HCT116 (cell line): ENCODE data around the gene NXN. TPM values are rescaled to one million over a fixed set of nuclear protein-coding genes. Genes with fewer than 3 reads are reported as not detected.
"Not testable (repeated sequence)": the region's sequence is repeated elsewhere in the genome, so short reads cannot be mapped to it uniquely, and the experiment has no call there.

Experiments used
- ATAC-seq: fragments of 200-7000 bp; cut with Tn5 transposase; 2 replicates; pipeline ENCODE4 v1.9.1; 2020; ENCODE audit warnings: mild to moderate bottlenecking, moderate library complexity
- BruUV-seq: library from RNA; stranded (reverse); fragments of 400-500 nt; replicated peaks from 2 replicates; lab custom pipeline; 2021; lab: Mats Ljungman, UMichigan
- CTCF ChIA-PET: fragments of 300-600 bp; sonication (Branson Sonifier 250); formaldehyde crosslinking; loops from one replicate; lab custom pipeline; 2021; ENCODE audit warnings: antibody characterized with exemption; lab: Charles Lee
- POLR2A ChIA-PET: fragments of 300-600, 350-600 bp; sonication (Branson Sonifier 250); formaldehyde crosslinking; loops from one replicate; lab custom pipeline; 2021; ENCODE audit warnings: antibody characterized with exemption; lab: Charles Lee
- RAD21 ChIA-PET, 2 experiments: fragments of 300-600 bp; sonication (Branson Sonifier 250); formaldehyde crosslinking; loops; one replicate each; lab custom pipeline; 2023; ENCODE audit warnings: low total read pairs in 2 of 2; ENCODE audit not compliant: uncharacterized antibody in 2 of 2, unreplicated experiment in 2 of 2, low non-redundant PET in 1 of 2; lab: Charles Lee
- DNase-seq: peaks from one replicate; pipeline ENCODE4 v3.0.0-alpha.2; 2010; ENCODE audit warnings: low read depth, low spot score
- H2AFZ ChIP-seq: fragments of 200-600 bp; shearing (Covaris generic), sonication (generic); 2 replicates; pipeline ENCODE4 v1.6.1; 2017; ENCODE audit warnings: low read depth, mixed run types, mixed read lengths, antibody characterized with exemption, low read length; ENCODE audit not compliant: poor library complexity, severe bottlenecking
- H3K27ac ChIP-seq: 2 replicates; pipeline ENCODE4 v1.5.1; 2012; ENCODE audit warnings: low read depth, low read length
- H3K27me3 ChIP-seq: fragments of 200-600 bp; sonication (generic); 2 replicates; pipeline ENCODE4 v1.6.1; 2016; ENCODE audit warnings: mixed run types, low read length, mixed read lengths; ENCODE audit not compliant: insufficient read depth
- H3K36me3 ChIP-seq, 2 experiments: fragments of 200-500 bp in 1 of 2; fragments of 200-600 bp in 1 of 2; sonication (Bioruptor generic) in 1 of 2; sonication (generic) in 1 of 2; 2 replicates each; pipeline versions ENCODE4 v1.5.1 to v1.6.1; 2014 to 2016; ENCODE audit warnings: low read length in 2 of 2, inconsistent platforms in 1 of 2, mixed read lengths in 1 of 2, mixed run types in 1 of 2; ENCODE audit not compliant: insufficient read depth in 2 of 2, control insufficient read depth in 1 of 2
- H3K4me1 ChIP-seq, 2 experiments: fragments of 200-600 bp in 1 of 2; sonication (generic) in 1 of 2; 2 replicates each; pipeline versions ENCODE4 v1.5.1 to v1.6.1; 2012 to 2017; ENCODE audit warnings: low read length in 2 of 2, inconsistent platforms in 1 of 2, mild to moderate bottlenecking in 1 of 2, mixed read lengths in 1 of 2, mixed run types in 1 of 2, moderate library complexity in 1 of 2; ENCODE audit not compliant: insufficient read depth in 2 of 2, control insufficient read depth in 1 of 2
- H3K4me2 ChIP-seq: fragments of 200-600 bp; sonication (generic); 2 replicates; pipeline ENCODE4 v1.6.1; 2017; ENCODE audit warnings: mixed run types, low read length, mixed read lengths
- H3K4me3 ChIP-seq, 2 experiments: fragments of 200-600 bp in 1 of 2; sonication (generic) in 1 of 2; replicated peaks in 1 of 2; 2 replicates each; pipeline ENCODE4 v1.5.1; 2011 to 2016; ENCODE audit warnings: low read length in 2 of 2, control low read depth in 1 of 2, low read depth in 1 of 2, mild to moderate bottlenecking in 1 of 2, mixed read lengths in 1 of 2, mixed run types in 1 of 2
- H3K79me2 ChIP-seq: fragments of 200-600 bp; sonication (generic); 2 replicates; pipeline ENCODE4 v1.6.1; 2017; ENCODE audit warnings: mild to moderate bottlenecking, mixed run types, low read length, moderate library complexity, mixed read lengths; ENCODE audit not compliant: insufficient read depth
- H3K9ac ChIP-seq: fragments of 200-600 bp; sonication (generic); 2 replicates; pipeline ENCODE4 v1.6.1; 2016; ENCODE audit warnings: low read length, mixed read lengths
- H3K9me2 ChIP-seq: fragments of 200-600 bp; sonication (generic), shearing (Covaris generic); 2 replicates; pipeline ENCODE4 v1.6.1; 2017; ENCODE audit warnings: mixed run types, mild to moderate bottlenecking, moderate library complexity; ENCODE audit not compliant: insufficient read depth
- H3K9me3 ChIP-seq, 2 experiments: fragments of 200-500 bp in 1 of 2; fragments of 200-600 bp in 1 of 2; sonication (Bioruptor generic) in 1 of 2; sonication (generic) in 1 of 2; 2 replicates each; pipeline ENCODE4 v1.6.1; 2014 to 2017; ENCODE audit warnings: low read length in 2 of 2, mixed read lengths in 2 of 2, inconsistent platforms in 1 of 2, low read depth in 1 of 2, mild to moderate bottlenecking in 1 of 2, mixed run types in 1 of 2, moderate library complexity in 1 of 2; ENCODE audit not compliant: control insufficient read depth in 1 of 2, insufficient read depth in 1 of 2
- H4K20me1 ChIP-seq: fragments of 200-600 bp; sonication (generic), shearing (Covaris generic); 2 replicates; pipeline ENCODE4 v1.6.1; 2017; ENCODE audit warnings: mixed run types, mild to moderate bottlenecking, moderate library complexity; ENCODE audit not compliant: insufficient read depth
- ATF3 ChIP-seq: IDR thresholded peaks from 2 replicates; pipeline ENCODE4 v1.6.1; 2012
- EGR1 ChIP-seq: IDR thresholded peaks from 2 replicates; pipeline ENCODE4 v1.6.1; 2012; ENCODE audit warnings: low read depth
- FOSL1 ChIP-seq: IDR thresholded peaks from 2 replicates; pipeline ENCODE4 v1.6.1; 2012; ENCODE audit warnings: low read depth
- POLR2AphosphoS5 ChIP-seq: IDR thresholded peaks from 2 replicates; pipeline ENCODE4 v1.6.1; 2011; ENCODE audit warnings: mild to moderate bottlenecking, low read depth, low read length, moderate library complexity
- SP1 ChIP-seq: IDR thresholded peaks from 2 replicates; pipeline ENCODE4 v1.6.1; 2012; ENCODE audit warnings: low read depth
- TCF7L2 ChIP-seq: IDR thresholded peaks from 2 replicates; pipeline ENCODE4 v1.7.0; 2011; ENCODE audit warnings: borderline replicate concordance, inconsistent platforms; ENCODE audit not compliant: insufficient read depth, insufficient read length; ENCODE audit errors: extremely low read depth
- YY1 ChIP-seq: IDR thresholded peaks from 2 replicates; pipeline ENCODE4 v1.6.1; 2011; ENCODE audit warnings: low read length, low read depth, moderate library complexity, mild to moderate bottlenecking; ENCODE audit not compliant: insufficient replicate concordance; ENCODE audit errors: extremely low read depth
- ZFX ChIP-seq: fragments of 450-650 bp; IDR thresholded peaks from 2 replicates; pipeline ENCODE4 v1.6.1; 2017
- intact Hi-C: fragments of 100-400 bp; cut with micrococcal nuclease; formaldehyde crosslinking; loops from 2 replicates; pipeline ENCODE4 v1.10.0; 2022
- total RNA-seq: library from RNA; stranded (reverse); gene quantifications from one replicate; pipeline ENCODE4 v1.2.1, GENCODE V29; 2021; ENCODE audit not compliant: unreplicated experiment
- TF ChIP-seq, protein P1 (sequence below): IDR thresholded peaks from 2 replicates; pipeline ENCODE4 v1.6.1; 2011; ENCODE audit warnings: mild to moderate bottlenecking, low read length, moderate library complexity; ENCODE audit not compliant: insufficient replicate concordance; ENCODE audit errors: extremely low read depth

Gene NXN
- total RNA-seq, 1 experiment from 2014 or later, result 83.7 TPM

DNA sequence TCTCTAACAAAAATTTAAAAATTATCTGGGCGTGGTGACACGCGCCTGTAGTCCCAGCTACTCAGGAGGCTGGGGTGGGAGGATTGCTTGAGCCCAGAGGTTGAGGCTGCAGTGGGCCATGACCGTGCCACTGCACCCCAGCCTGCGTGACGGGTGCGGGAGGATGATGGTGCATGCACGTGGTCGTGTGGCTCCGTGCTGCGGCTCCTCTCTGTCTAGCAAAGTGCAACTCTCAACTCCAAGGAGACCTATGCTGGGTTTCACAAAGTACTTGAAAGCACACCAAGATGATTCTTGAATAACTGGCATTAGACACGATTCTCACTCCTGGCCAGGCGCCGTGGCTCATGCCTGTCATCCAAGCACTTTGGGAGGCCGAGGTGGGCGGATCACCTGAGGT, 25.8 kb downstream of the NXN start:
- BruUV-seq, result no TSS peak
- intact Hi-C loops, result no loop called here
- POLR2A ChIA-PET, result no interaction called here
- CTCF ChIA-PET, result no interaction called here
- Histone ChIP-seq H3K4me1 (peaks cover 42 to 62% of the 10 kb centered on the region in 2 experiments), H3K9ac (no peak overlapping the region), H3K9me3 (no peaks in the 10 kb centered on the region), H3K4me2 (no peak overlapping the region), H3K27ac (no peak overlapping the region), H2AFZ (no peak overlapping the region), H3K9me2 (no peaks in the 10 kb centered on the region), H3K4me3 (no peak overlapping the region), H3K27me3 (no peaks in the 10 kb centered on the region), H3K79me2 (peaks cover 56% of the 10 kb centered on the region), H3K36me3 (peaks cover 0 to 3% of the 10 kb centered on the region in 2 experiments; a peak in 1 of 4 replicates), H4K20me1 (peaks cover 8% of the 10 kb centered on the region; the same call in 1 of the 2 replicates)
- TF ChIP-seq FOSL1 (no peak), ZFX (no peak), POLR2AphosphoS5 (no peak), TCF7L2 (no peak), YY1 (no peak), SP1 (no peak), ATF3 (no peak), EGR1 (no peak)
- TF ChIP-seq, protein P1, sequence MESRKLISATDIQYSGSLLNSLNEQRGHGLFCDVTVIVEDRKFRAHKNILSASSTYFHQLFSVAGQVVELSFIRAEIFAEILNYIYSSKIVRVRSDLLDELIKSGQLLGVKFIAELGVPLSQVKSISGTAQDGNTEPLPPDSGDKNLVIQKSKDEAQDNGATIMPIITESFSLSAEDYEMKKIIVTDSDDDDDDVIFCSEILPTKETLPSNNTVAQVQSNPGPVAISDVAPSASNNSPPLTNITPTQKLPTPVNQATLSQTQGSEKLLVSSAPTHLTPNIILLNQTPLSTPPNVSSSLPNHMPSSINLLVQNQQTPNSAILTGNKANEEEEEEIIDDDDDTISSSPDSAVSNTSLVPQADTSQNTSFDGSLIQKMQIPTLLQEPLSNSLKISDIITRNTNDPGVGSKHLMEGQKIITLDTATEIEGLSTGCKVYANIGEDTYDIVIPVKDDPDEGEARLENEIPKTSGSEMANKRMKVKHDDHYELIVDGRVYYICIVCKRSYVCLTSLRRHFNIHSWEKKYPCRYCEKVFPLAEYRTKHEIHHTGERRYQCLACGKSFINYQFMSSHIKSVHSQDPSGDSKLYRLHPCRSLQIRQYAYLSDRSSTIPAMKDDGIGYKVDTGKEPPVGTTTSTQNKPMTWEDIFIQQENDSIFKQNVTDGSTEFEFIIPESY, result no peak
- RAD21 ChIA-PET, result no interaction called here
- ATAC-seq, result no peak
- no peak for DNase-seq

- H3K9ac ChIP-seq, RAD21 ChIA-PET, ATAC-seq, H3K9me3 ChIP-seq, H3K27ac ChIP-seq, POLR2A ChIA-PET, H3K9me2 ChIP-seq, H3K4me3 ChIP-seq, H3K36me3 ChIP-seq, CTCF ChIA-PET, DNase-seq, intact Hi-C loops, H3K4me2 ChIP-seq, H2AFZ ChIP-seq, BruUV-seq, H3K27me3 ChIP-seq, H4K20me1 ChIP-seq: not testable (repeated sequence)
- Histone ChIP-seq H3K4me1 (peaks cover 34 to 51% of the 10 kb centered on the region in 2 experiments), H3K79me2 (peaks cover 55% of the 10 kb centered on the region)
Measured at GRCh38 chr17:952592-952991, 27.0 kb downstream of the NXN start.
